Ramos (cell line): ENCODE measurements around the gene CDK5RAP2.
"Not testable (repeated sequence)": the region's sequence is repeated elsewhere in the genome, so short reads cannot be mapped to it uniquely, and the experiment has no call there.

Experiments used
- in situ Hi-C: fragments of 300-500 bp; cut with MboI; formaldehyde crosslinking; loops from one replicate; pipeline ENCODE4 v1.14.3; 2022; ENCODE audit warnings: low sequenced_read_pairs; ENCODE audit not compliant: unreplicated experiment

The CDK5RAP2 gene

GRCh38 chr9:120480707-120481106, 99.3 kb downstream of the CDK5RAP2 start:
- in situ Hi-C loops: no loop called here

DNA sequence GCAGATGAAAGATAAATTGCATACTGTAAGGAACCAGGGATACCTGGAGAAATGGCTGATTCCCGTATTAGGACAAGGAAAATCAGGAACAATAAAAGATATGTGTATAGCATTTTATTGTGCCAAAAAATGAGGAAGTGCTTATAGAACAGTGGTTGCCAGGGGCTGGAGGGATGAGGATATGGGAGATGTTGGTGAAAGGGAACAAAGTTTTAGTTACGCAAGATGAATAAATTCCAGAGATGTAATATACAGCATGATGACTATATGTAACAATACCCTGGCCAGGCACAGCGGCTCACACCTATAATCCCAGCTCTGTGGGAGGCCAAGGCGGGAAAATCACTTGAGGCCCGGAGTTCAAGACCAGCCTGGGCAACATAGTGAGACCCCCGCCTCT, 101.8 kb downstream of the CDK5RAP2 start:
- in situ Hi-C loops: no loop called here

DNA sequence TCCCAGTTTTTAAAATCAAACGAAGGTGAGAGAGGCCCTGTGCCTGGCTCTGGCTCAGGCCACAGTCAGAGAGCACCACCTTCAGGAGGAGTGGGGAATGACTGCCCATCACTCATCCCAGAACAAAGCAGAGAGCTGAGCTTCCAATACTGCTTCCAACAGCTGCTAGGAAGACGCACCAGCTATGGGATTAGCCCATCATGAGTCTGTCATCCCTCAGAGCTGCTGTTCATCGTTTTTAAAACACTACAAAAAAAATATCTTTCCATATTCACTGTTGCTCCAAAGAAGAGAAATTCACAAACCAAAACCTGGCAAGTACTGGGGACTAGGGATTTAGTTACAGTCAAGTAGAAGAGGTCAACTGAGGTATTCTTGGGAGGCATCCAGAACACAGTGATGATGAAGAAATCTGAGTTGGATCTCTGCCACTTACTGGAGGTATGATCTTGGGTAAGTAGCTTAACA, 102.4 kb downstream of the CDK5RAP2 start:
- in situ Hi-C loops: no loop called here

DNA sequence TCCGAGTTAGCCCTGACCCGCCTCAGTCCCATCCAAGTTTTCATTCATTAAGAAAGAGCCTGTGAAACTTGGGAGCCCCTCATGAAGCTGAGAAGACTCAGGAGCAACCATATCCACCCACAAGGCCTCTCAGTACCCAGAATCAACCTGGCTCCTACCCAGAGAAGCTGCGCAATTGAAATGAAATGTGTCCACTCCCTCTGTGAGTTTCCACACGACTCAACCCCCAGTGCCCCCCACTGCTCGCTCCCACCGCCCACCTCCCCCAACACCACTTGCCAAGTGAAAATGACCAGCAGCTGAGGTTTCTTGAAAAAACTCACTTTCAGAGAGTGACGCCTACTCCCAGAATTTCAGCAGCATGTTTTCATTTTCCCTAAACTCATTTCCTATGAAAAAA, 104.6 kb downstream of the CDK5RAP2 start:
- in situ Hi-C loops: no loop called here

DNA sequence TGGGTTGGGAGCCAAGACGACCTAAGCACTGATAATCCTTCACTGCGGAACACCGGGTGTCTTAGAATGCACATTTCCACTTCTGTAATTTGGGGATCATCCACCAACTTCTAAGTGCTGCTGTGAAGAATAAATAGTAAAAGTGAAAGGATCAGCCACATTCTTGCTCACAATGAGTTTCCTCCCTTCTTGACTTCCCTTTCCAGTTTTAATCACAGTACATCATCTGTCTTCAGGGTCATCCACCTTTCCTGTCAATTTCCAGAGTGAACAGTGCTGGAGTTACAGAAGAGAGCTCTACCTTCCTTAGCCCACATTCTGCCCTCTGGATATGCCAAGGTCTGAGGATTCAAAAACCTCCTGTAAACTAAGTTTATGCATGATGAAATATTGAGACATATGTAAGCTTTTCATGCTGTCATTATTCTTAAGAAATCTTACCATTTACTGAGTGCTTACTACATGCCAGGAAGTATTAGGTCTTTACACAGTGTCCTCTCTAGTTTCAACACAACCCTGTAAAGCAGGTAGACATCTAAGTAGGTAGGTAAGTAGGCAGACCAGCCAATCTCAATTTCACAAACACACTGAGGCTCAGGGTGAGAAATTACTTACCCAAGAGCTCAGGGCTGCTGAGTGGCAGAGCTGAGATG, 105.2 kb downstream of the CDK5RAP2 start:
- in situ Hi-C loops: no loop called here

GRCh38 chr9:120473608-120474007, 106.4 kb downstream of the CDK5RAP2 start:
- in situ Hi-C loops: no loop called here

DNA sequence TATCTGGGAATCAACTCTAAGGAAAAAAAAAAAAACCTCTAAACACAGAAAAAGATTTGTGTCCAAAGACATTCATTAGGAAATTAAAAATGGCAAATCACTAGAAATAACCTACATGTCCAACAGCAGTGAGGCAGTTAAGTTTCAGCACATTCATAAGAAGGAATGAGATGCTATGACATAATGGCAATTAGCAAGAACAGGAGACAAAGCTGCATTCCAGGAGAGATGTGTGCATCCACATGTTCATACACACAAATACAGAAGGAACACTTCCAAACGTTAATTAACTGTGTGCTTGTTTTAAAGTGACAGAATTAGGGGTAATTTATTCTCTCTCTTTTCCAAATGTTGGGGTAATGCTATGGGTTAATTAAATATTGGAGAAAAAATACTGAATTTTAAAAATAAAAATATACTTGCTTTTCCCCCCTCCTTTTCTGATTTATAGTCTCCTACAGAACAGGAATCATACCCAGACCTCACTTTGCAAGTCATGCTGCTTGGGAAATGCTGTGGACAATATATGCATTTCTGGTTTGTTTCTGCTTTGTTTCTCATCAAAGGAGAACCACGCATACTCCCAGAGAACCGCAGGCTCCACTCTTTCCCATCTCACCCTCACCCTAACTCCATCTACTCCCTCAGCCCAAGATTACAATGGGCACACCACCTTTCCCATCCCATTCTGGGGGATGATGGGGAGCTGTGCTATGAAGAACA, 114.1 kb downstream of the CDK5RAP2 start:
- in situ Hi-C loops: no loop called here

- in situ Hi-C loops: no loop called here
These were observed 115.0 kb downstream of the CDK5RAP2 start for GRCh38 chr9:120464887-120465421.

GRCh38 chr9:120464176-120464886, 115.6 kb downstream of the CDK5RAP2 start:
- in situ Hi-C loops: no loop called here

DNA sequence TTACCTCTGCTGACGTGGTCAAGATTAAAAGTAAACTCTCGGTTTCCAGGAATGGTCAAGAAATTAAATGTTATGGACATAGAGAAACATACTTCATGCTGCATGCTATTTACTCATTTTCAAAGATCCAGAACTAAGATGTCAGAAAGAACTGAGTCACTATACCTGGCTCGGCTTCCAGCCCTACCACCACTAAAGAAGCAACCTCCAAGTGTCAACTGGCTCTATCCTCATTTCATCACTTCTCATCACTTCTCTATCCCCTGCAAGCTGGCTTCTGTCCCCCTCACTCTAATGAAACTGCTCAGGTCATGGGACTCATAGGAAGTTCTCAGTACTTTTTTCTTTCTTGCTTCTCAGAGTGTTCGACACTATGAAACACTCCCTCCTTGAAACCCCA, 116.2 kb downstream of the CDK5RAP2 start:
- in situ Hi-C loops: no loop called here

- in situ Hi-C loops: not testable (repeated sequence)
These were observed 118.3 kb downstream of the CDK5RAP2 start for GRCh38 chr9:120461677-120462076.

- in situ Hi-C loops: no loop called here
These were observed 123.7 kb downstream of the CDK5RAP2 start for GRCh38 chr9:120456218-120456617.

DNA sequence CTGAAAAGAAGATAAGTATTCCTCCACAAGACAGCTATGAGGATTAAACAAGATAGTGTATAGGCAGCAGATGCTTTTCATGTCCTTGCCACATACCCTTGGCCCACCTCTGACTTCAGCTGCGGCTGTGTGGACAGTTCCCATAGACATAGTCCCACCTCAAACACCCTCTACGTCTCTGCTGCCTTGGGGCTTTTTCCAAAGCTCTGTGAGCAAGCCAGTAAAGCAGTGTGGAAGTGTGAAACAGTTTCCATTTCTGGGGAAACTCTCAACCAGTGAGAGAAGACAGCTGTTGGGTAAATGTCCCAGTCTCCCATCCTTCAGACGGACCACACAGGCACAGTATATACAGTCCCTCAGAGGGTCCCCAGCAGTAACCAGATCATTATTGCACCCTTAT, 125.5 kb downstream of the CDK5RAP2 start:
- in situ Hi-C loops: no loop called here

DNA sequence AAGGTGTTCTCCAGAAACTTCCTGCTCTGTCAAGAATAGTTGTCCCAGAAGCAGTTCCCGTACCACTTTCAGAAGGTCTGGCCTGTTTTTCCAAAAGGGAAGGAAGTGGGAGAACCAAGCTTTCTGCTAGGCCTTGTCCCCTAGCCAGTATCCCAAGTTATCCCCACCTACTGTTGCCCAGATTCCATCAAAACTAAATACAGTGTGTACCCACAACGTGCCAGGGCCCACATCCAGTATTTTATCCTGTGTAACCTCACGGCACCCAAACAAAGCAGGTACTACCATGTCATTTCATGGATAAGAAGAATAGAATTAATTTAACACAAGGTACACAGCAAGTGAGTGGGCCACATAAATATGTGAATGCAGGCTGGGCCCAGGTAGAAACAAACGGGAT, 126.2 kb downstream of the CDK5RAP2 start:
- in situ Hi-C loops: no loop called here

DNA sequence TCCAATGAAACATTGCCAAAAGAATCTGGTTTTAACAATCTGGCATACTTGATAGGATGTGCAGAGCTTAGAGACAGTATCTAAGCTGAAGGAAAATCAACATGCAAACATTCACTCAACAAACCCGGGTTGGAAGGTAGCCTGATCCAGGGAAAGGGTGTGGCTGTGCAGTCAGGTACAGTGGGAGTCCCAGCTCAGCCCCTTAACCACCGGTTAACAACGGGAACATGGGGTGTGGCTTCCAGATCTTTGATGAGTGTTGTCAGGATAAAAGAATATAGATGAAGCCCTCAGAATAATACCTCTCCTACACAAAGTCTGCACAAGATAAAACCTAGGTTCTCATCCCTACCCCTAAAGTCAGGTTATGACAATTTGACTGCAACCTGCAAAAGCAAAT, 127.3 kb downstream of the CDK5RAP2 start:
- in situ Hi-C loops: no loop called here

- in situ Hi-C loops: no loop called here
These were observed 129.1 kb downstream of the CDK5RAP2 start for GRCh38 chr9:120450916-120451315.

- in situ Hi-C loops: no loop called here
These were observed 130.4 kb downstream of the CDK5RAP2 start for GRCh38 chr9:120449566-120449965.

DNA sequence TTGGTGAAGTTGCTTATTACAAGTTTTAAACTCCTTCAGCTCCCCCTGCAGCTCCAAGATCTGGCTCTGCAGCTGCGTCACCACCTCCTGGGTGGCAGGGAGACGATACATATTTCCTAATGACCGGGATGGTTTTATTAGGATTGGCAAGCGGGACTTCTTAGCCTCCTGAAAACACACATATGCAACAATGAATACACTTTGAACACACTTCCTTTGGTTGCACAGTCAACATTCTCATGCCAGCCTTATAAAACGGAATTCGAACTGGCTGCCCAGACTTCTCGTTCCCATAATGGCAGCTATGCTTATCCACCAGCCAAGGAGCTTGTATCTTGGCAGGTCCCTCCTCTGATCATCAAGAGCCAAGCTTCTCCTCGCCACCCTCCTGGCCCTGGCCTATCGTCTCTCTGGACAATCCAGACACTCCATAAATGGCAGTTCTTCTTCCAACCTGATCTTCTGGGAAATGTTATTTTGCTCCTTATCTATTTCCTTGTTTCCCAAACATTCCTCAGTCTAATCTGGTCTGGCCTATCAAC, 131.9 kb downstream of the CDK5RAP2 start:
- in situ Hi-C loops: no loop called here

- in situ Hi-C loops: no loop called here
These were observed 133.3 kb downstream of the CDK5RAP2 start for GRCh38 chr9:120446671-120447070.

GRCh38 chr9:120443976-120444375, 136.0 kb downstream of the CDK5RAP2 start:
- in situ Hi-C loops: no loop called here

DNA sequence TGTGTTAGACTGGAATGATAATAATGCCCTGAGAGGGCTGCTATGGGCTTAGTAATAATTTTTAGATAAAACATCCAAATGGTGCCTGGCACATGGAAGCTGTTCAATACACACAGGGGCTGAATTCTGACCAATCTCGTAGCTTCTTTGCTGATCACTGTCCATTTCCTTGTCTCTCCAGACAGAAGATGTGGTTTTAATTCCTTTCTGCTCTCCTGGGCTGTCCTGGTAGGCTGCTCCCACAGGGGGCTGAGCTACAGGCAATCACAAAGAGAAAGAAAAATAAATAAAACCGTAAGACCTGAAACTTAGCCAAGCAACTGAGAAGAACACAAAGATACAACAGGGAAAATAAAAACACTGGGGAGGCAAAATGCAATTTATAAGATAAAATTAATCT, 136.5 kb downstream of the CDK5RAP2 start:
- in situ Hi-C loops: no loop called here
